Loucy (cell line): ENCODE results near the gene DNAJC16.

Source experiments
- H2AFZ ChIP-seq: fragments of 200-600 bp; sonication (generic); 2 replicates; pipeline ENCODE4 v1.6.0; 2016; ENCODE audit warnings: antibody characterized with exemption, mild to moderate bottlenecking, low read length, moderate library complexity
- H3F3A ChIP-seq: fragments of 200-600 bp; 2 replicates; pipeline ENCODE4 v1.6.0; 2016; ENCODE audit warnings: antibody characterized with exemption, low read depth, mild to moderate bottlenecking
- H3K27me3 ChIP-seq: fragments of 200-600 bp; sonication (generic); 2 replicates; pipeline ENCODE4 v1.6.1; 2014; ENCODE audit warnings: low read length, mild to moderate bottlenecking; ENCODE audit not compliant: insufficient read depth, poor library complexity, severe bottlenecking
- H3K36me3 ChIP-seq: fragments of 200-600 bp; sonication (generic); 2 replicates; pipeline ENCODE4 v1.6.1; 2016; ENCODE audit warnings: low read length; ENCODE audit not compliant: insufficient read depth
- H3K4me1 ChIP-seq: fragments of 200-600 bp; sonication (generic); 2 replicates; pipeline ENCODE4 v1.5.1; 2014; ENCODE audit warnings: low read length, mild to moderate bottlenecking; ENCODE audit not compliant: insufficient read depth, poor library complexity, severe bottlenecking
- H3K4me2 ChIP-seq: fragments of 200-600 bp; sonication (generic); 2 replicates; pipeline ENCODE4 v1.6.0; 2014; ENCODE audit warnings: antibody characterized with exemption, low read length, low read depth, mild to moderate bottlenecking; ENCODE audit not compliant: poor library complexity, severe bottlenecking
- H3K4me3 ChIP-seq: fragments of 200-600 bp; sonication (generic); 2 replicates; pipeline ENCODE4 v1.5.1; 2014; ENCODE audit warnings: low read length, mild to moderate bottlenecking, mixed read lengths; ENCODE audit not compliant: poor library complexity, severe bottlenecking
- H3K79me2 ChIP-seq: fragments of 200-600 bp; sonication (generic); 2 replicates; pipeline ENCODE4 v1.6.1; 2014; ENCODE audit warnings: low read length; ENCODE audit not compliant: insufficient read depth
- H3K9ac ChIP-seq: fragments of 200-600 bp; sonication (generic); 2 replicates; pipeline ENCODE4 v1.6.0; 2014; ENCODE audit warnings: mild to moderate bottlenecking, low read depth, low read length, moderate library complexity; ENCODE audit not compliant: poor library complexity, severe bottlenecking
- H3K9me2 ChIP-seq: fragments of 200-600 bp; sonication (generic); replicated peaks from 2 replicates; pipeline ENCODE4 v1.6.1; 2016; ENCODE audit warnings: low read depth, low read length, mixed read lengths
- H3K9me3 ChIP-seq: fragments of 200-600 bp; sonication (generic); 2 replicates; pipeline ENCODE4 v1.6.1; 2014; ENCODE audit warnings: mild to moderate bottlenecking, antibody characterized with exemption, low read length, low read depth; ENCODE audit not compliant: insufficient read depth
- H4K20me1 ChIP-seq: fragments of 200-600 bp; sonication (generic); 2 replicates; pipeline ENCODE4 v1.6.0; 2014; ENCODE audit warnings: antibody characterized with exemption, low read length, mild to moderate bottlenecking; ENCODE audit not compliant: insufficient read depth, poor library complexity, severe bottlenecking
- EZH2phosphoT487 ChIP-seq: fragments of 200-600 bp; IDR thresholded peaks from 2 replicates; pipeline ENCODE4 v1.6.1; 2018; ENCODE audit warnings: antibody characterized with exemption, mild to moderate bottlenecking, moderate library complexity, borderline replicate concordance
- TF ChIP-seq, protein P1 (sequence below): fragments of 200-600 bp; sonication (generic); conservative IDR thresholded peaks from 2 replicates; pipeline ENCODE4 v1.5.1; 2014; ENCODE audit warnings: mild to moderate bottlenecking, antibody characterized with exemption, low read length

The DNAJC16 gene

GRCh38 chr1:15568387-15569073, 41.9 kb downstream of the DNAJC16 start:
- Histone ChIP-seq H3K36me3 (peaks cover 40% of the 10 kb centered on the region; the same call in 1 of the 2 replicates), H3K4me1 (no peaks in the 10 kb centered on the region), H2AFZ (no peak overlapping the region), H3K79me2 (no peaks in the 10 kb centered on the region), H4K20me1 (no peaks in the 10 kb centered on the region), H3K9ac (no peak overlapping the region), H3K9me2 (no peaks in the 10 kb centered on the region), H3K9me3 (no peaks in the 10 kb centered on the region), H3K4me2 (no peak overlapping the region), H3K4me3 (no peak overlapping the region), H3K27me3 (no peaks in the 10 kb centered on the region), H3F3A (no peaks in the 10 kb centered on the region)
- TF ChIP-seq, protein P1, sequence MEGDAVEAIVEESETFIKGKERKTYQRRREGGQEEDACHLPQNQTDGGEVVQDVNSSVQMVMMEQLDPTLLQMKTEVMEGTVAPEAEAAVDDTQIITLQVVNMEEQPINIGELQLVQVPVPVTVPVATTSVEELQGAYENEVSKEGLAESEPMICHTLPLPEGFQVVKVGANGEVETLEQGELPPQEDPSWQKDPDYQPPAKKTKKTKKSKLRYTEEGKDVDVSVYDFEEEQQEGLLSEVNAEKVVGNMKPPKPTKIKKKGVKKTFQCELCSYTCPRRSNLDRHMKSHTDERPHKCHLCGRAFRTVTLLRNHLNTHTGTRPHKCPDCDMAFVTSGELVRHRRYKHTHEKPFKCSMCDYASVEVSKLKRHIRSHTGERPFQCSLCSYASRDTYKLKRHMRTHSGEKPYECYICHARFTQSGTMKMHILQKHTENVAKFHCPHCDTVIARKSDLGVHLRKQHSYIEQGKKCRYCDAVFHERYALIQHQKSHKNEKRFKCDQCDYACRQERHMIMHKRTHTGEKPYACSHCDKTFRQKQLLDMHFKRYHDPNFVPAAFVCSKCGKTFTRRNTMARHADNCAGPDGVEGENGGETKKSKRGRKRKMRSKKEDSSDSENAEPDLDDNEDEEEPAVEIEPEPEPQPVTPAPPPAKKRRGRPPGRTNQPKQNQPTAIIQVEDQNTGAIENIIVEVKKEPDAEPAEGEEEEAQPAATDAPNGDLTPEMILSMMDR = no peak
- TF ChIP-seq EZH2phosphoT487 = no peak

DNA sequence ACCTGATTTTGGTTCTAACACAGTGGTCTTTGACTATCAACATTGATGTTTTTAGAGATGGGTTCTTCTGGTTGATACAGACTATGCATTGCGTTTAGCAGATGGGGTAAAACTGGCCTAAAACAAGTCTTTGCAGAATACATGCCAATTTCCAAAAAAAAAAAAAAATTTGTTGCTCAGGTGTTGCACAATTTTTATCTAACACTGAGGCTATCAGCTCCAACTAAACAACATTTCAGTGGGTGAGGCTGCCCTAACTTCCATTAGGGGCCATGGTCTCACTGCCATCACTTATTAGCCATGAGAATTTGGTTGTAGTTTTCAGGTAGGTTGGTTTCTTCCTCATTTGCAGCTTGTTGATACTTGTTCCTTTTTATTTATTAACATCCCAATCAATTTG, 44.2 kb downstream of the DNAJC16 start:
- Histone ChIP-seq H3K9me3 (no peaks in the 10 kb centered on the region), H3K79me2 (no peaks in the 10 kb centered on the region), H3K9ac (no peak overlapping the region), H2AFZ (no peak overlapping the region), H3K36me3 (peaks cover 25% of the 10 kb centered on the region; the same call in 1 of the 2 replicates), H3K4me2 (no peak overlapping the region), H3F3A (no peaks in the 10 kb centered on the region), H3K9me2 (no peaks in the 10 kb centered on the region), H3K4me1 (no peaks in the 10 kb centered on the region), H3K4me3 (no peak overlapping the region), H4K20me1 (no peaks in the 10 kb centered on the region), H3K27me3 (no peaks in the 10 kb centered on the region)
- TF ChIP-seq, protein P1 = no peak
- TF ChIP-seq EZH2phosphoT487 = no peak

GRCh38 chr1:15571266-15571665, 44.6 kb downstream of the DNAJC16 start:
- TF ChIP-seq, protein P1 = no peak
- TF ChIP-seq EZH2phosphoT487 = no peak
- Histone ChIP-seq H2AFZ (no peak overlapping the region), H3F3A (no peaks in the 10 kb centered on the region), H3K4me2 (no peak overlapping the region), H3K9me3 (no peaks in the 10 kb centered on the region), H3K27me3 (no peaks in the 10 kb centered on the region), H3K79me2 (no peaks in the 10 kb centered on the region), H3K4me3 (no peak overlapping the region), H3K4me1 (no peaks in the 10 kb centered on the region), H3K36me3 (peaks cover 21% of the 10 kb centered on the region; the same call in 1 of the 2 replicates), H3K9me2 (no peaks in the 10 kb centered on the region), H4K20me1 (no peaks in the 10 kb centered on the region), H3K9ac (no peak overlapping the region)
